Coronary artery (tissue), 2 donors: ENCODE results near the gene GLRX.
A peak's percentile ranks its signal among the peaks of the same experiment; 100 is the strongest.

ENCODE experiments used
- DNase-seq: peaks from one replicate; pipeline ENCODE4 v3.0.0-alpha.2; 2017; ENCODE audit warnings: low spot score
- H3K27ac ChIP-seq, 2 donors: fragments of 200-600 bp; sonication (generic); one replicate each; pipeline ENCODE4 v1.5.1; 2016 to 2019
- H3K4me3 ChIP-seq: fragments of 200-600 bp; sonication (generic); 2 replicates; pipeline ENCODE4 v1.5.1; 2016; ENCODE audit warnings: mild to moderate bottlenecking, moderate library complexity
- TF ChIP-seq, protein P1 (sequence below): fragments of 200-600 bp; sonication (generic); IDR thresholded peaks from one replicate; pipeline ENCODE4 v1.5.1; 2019; ENCODE audit warnings: antibody characterized with exemption

The GLRX gene

DNA sequence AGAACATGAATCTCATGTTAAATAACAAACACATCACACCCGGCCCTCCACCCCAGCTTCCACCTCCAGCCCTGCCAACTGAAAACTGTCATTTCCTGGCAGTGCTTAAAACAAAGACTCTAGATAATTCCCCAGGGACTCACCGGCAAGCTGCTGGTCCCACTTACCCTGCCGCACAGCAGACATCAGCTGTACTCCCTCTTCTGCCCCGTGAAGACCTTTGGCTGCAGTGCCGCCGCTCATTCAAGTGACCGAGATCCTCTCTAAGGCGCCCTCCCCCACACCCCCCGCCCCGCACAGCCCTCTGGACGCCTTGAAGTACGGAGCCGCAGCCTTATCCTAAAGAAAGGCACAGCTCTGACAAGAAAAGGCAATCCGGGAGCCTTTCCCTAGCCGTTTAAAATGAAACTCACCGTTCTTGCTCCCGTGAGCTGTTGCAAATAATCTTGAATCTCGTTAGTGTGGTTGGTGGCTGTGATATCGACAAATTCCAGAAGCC is 434 bp downstream of the GLRX start:
- peak overlapping the region; percentile 72 to 87 for H3K27ac ChIP-seq
- no peak for DNase-seq
- TF ChIP-seq, protein P1, sequence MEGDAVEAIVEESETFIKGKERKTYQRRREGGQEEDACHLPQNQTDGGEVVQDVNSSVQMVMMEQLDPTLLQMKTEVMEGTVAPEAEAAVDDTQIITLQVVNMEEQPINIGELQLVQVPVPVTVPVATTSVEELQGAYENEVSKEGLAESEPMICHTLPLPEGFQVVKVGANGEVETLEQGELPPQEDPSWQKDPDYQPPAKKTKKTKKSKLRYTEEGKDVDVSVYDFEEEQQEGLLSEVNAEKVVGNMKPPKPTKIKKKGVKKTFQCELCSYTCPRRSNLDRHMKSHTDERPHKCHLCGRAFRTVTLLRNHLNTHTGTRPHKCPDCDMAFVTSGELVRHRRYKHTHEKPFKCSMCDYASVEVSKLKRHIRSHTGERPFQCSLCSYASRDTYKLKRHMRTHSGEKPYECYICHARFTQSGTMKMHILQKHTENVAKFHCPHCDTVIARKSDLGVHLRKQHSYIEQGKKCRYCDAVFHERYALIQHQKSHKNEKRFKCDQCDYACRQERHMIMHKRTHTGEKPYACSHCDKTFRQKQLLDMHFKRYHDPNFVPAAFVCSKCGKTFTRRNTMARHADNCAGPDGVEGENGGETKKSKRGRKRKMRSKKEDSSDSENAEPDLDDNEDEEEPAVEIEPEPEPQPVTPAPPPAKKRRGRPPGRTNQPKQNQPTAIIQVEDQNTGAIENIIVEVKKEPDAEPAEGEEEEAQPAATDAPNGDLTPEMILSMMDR, result no peak

DNA sequence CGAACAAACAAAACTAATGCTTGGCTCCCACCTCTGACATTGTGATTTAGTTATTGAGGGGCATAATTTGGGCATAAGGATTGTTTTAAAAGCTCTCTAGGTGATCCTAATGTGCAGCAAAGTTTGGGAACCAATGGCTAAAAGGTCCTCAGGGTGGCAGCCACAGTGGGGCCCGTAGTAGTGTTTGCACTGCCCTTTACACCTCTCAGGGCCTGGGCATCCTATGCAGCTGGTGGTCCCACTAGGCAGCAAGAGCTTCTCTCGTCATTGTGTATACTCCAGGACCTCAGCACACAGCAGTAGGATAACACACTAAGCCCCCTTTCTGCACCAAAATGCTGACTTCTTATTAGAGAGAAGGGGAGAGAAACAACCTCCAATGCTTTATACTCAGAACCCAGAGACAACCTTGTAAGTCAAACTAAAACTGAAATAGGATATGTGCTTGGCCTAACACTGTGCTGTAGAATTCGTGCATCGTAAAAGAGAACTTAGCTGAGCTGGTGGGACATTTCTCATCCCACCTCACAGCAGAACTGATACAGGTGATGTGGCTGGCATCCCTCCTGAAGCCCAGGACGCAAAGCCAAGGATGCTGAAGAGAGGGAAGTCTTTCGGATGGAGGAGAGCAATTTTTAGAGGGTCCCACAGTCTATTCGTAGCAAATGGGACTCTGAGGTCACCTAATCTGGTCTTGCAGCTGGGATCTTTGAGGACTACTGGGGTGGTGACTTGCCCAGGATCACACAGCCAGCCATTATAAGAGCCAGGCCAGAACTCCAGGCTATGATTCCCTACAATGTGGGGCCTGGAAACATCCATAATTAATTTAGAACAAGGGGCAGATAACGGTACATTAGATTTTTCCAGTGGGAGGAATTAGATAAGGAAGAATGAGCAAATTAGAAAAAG is 1.2 kb downstream of the GLRX start:
- peak overlapping the region; percentile 80 for H3K4me3 ChIP-seq
- peak overlapping the region; percentile 72 to 87 for H3K27ac ChIP-seq
- TF ChIP-seq, protein P1, result no peak
- DNase-seq, result no peak

More for the DNA sequence above, 434 bp downstream of the GLRX start:
- peak overlapping the region; percentile 80 for H3K4me3 ChIP-seq

DNA sequence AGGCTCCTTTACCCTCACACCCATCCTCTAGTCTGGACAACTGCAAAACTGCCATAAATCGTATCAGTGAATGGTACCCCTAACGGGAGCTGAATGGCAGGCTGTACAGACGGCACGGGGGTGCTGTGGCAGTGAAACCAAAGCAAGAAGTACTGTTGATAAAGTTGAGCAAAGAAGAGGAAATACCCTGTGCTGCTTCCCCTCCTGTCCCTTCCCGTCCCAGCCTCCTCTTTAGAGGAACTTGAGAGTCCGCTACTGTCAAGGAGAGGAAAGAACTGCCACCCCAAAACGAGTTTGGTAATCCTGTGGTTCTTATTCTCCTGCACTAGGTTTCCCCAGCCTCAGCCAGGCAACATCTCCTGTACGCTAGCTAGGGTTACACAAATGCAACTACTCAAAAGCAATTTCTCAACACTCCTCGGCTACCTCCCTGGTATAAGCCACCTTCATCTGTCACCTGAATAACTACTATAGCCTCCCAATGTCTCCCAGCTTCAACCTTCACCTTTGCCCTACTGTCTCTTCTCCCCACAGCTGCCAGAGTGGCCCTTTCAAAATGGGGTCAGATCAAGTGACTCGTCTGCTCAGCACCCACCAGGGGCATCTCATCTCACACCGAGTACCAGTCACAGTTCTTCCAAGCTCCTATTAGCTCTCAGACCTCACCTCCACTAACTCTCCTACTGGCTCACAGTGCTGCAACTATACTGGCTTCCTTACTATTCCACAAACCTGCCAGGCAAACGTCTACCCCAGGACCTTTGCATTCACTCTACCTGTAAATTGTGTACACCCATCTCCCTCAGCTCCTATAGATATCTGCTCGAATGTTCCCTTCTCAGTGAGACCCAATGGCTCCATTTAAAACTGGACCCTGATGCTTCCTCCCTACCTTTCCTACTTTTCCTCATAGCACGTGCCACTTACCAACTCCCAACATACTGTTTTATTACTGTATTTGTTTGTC is 4.1 kb downstream of the GLRX start:
- H3K4me3 ChIP-seq, result peak overlapping the region; percentile 59
- TF ChIP-seq, protein P1, result no peak
- H3K27ac ChIP-seq, result peak overlapping the region in 1 of 2 donors; percentile 61
- DNase-seq, result peak; percentile 71

DNA sequence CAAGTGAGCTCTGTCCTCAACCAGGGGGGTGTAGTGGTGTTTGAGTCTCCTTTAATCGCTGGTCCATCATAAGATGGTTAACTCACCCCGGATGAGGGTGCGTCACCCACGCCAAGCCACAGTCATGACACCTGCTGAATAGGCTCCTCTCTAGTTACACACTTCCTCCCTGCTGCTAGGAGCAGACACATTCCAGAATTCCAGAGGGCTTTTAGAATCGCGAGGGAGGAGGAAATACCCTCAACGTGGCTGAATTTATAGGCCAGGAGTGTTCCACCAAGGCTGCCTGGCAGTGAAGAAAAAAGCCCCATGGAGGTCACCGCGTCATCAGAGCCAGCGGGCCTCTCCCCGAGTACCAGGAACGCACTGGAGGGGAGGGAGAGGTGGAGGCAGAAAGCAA is 5.1 kb downstream of the GLRX start:
- peak overlapping the region in 1 of 2 donors; percentile 20 for H3K27ac ChIP-seq
- TF ChIP-seq, protein P1, result no peak
- H3K4me3 ChIP-seq, result peak overlapping the region; percentile 59
- no peak for DNase-seq

DNA sequence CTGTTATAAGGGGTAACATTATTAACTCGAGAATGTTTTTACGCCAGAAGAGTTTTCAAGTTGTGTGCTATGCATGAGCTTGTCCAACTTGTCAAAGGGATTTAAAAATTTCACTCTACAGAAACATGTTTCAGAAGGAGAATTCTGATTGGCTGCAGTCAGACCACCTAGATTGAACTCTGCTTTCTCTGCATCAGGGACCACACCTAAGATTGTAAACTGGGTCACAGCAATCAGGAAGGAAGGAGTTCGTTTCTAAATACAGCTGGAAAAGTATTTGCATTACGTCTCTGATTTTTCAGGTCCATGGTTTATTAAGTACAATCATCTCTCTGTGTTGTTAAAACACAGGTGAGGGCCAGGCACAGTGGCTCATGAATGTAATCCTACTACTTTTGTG is 5.8 kb downstream of the GLRX start:
- Histone ChIP-seq H3K27ac (no peak overlapping the region), H3K4me3 (no peak overlapping the region)
- DNase-seq, result no peak
- TF ChIP-seq, protein P1, result no peak

DNA sequence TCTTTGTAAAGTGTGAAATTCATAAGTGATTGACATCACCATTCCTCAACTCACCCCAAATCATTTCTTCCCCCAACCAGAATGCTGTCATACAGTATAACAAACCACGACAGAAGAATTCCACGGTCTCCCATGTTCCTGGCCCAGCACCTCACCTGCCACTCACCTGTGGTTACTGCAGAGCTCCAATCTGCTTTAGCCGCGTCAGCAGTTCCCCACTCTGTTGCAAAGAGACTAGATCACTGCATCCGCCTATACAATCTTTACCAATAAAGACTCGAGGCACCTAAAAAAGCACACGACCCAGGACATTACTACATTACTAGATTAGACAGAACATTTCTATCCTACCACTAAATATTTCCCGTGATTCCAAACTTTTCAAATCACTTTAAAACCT is 6.2 kb downstream of the GLRX start:
- H3K27ac ChIP-seq, result no peak overlapping the region
- no peak for DNase-seq

More for the DNA sequence above, 6.2 kb downstream of the GLRX start:
- no peak overlapping the region for H3K4me3 ChIP-seq
- TF ChIP-seq, protein P1, result no peak
